ENCODE data around the gene IL23R. TPM values are rescaled to one million over a fixed set of nuclear protein-coding genes. Genes with fewer than 3 reads are reported as not detected.

The IL23R gene
- total RNA-seq (not detected in 2 replicates), polyA plus RNA-seq (not detected in 2 replicates), polyA minus RNA-seq (not detected in 2 replicates), Bru-seq, nascent RNA (percentile 5 among the genes with signal in this experiment), BruChase-seq, experiment 1, labeled RNA remaining after a 6-hour chase (not detected), BruChase-seq, experiment 2, labeled RNA remaining after a 2-hour chase (percentile 4 among the genes with signal in this experiment)
- not detected in 2 replicates for polyA plus RNA-seq (2011; cell fraction: cytosol; rRNA removed)
- not detected in 2 replicates for polyA plus RNA-seq (2011; cell fraction: nucleus; rRNA removed)
- not detected in 2 replicates for polyA plus RNA-seq (2012)
- polyA minus RNA-seq (2011; cell fraction: cytosol; rRNA and poly(A)+ RNA removed) = not detected
- not detected in 2 replicates for polyA minus RNA-seq (2011; cell fraction: nucleus; rRNA and poly(A)+ RNA removed)
- long read RNA-seq = 0 reads

GRCh38 chr1:67166196-67166595, at the start of gene IL23R:
IL23R (plus strand) TSS chr1:67166454; CDS start chr1:67168121, 1,667 bp downstream.
- Histone ChIP-seq H2AFZ (ENCODE audit: low read depth, low read length) (no peak within 1 kb of the TSS), H3K4me1 (ENCODE audit: control insufficient read depth, extremely low read depth, insufficient read depth, low read length) (no peaks in the 10 kb centered on the region), H3K4me3 (replicated peaks in 1 of 3; ENCODE audit: insufficient read depth in 1 of 3, low read depth in 1 of 3, low read length in 3 of 3) (no peak within 1 kb of the TSS), H3K79me2 (ENCODE audit: control insufficient read depth, insufficient read depth, low read length) (no peaks in the 10 kb centered on the region), H4K20me1 (replicated peaks; ENCODE audit: control insufficient read depth, extremely low read depth, insufficient read depth, low read length) (no peaks in the 10 kb centered on the region), H3K36me3 (ENCODE audit: control insufficient read depth in 2 of 2, extremely low read depth in 1 of 2, insufficient read depth in 2 of 2, low read length in 2 of 2) (no peaks in the 10 kb centered on the region), H3K4me2 (ENCODE audit: insufficient read depth, low read length) (no peak within 1 kb of the TSS), H3K27ac (ENCODE audit: insufficient read depth, low read depth, low read length) (no peak within 1 kb of the TSS), H3K9ac (replicated peaks; ENCODE audit: extremely low read depth, insufficient read depth, low read length) (no peak within 1 kb of the TSS), H3K9me1 (replicated peaks; ENCODE audit: control insufficient read depth, extremely low read depth, insufficient read depth, low read length) (no peaks in the 10 kb centered on the region), H3K27me3 (ENCODE audit: control insufficient read depth in 2 of 2, insufficient read depth in 2 of 2, low read length in 2 of 2) (peaks cover 2 to 5% of the 10 kb centered on the region in 2 experiments), H3K9me3 (replicated peaks; ENCODE audit: control insufficient read depth, insufficient read depth, low read length) (no peaks in the 10 kb centered on the region)
- DNase-seq (ENCODE audit: low read depth, low spot score) (no peak), FAIRE-seq (no peak)
- intact Hi-C loops (cut with micrococcal nuclease) (no loop called here), dilution Hi-C loops (cut with MboI; ENCODE audit: extremely low pct_ligation_motif_present, low sequenced_read_pairs) (no loop called here)
- no TSS peak for BruUV-seq (replicated peaks)
- no peak for TF ChIP-seq MYC (IDR thresholded peaks at IDR 0.05; ENCODE audit: low read depth, low read length)
- no peak for TF ChIP-seq FOS (IDR thresholded peaks at IDR 0.05; ENCODE audit: borderline replicate concordance, insufficient read depth, low read length)
- no peak for TF ChIP-seq EZH2 (IDR thresholded peaks at IDR 0.05; ENCODE audit: borderline replicate concordance, low read depth, low read length, severe bottlenecking)
- no peak for TF ChIP-seq POLR2AphosphoS5 (IDR thresholded peaks at IDR 0.05; ENCODE audit: insufficient read depth, low read depth, low read length)
- TF ChIP-seq MAX (IDR thresholded peaks at IDR 0.05; ENCODE audit: insufficient read depth, insufficient read length) = no peak
- ChIA-PET POLR2A (no interaction called here), CTCF (interaction anchor here (1.3 kb wide), 1 partner anchor 170 kb away, joined by 3 read pairs; no protein-coding TSS in a partner anchor)

- Histone ChIP-seq H3K36me3 (ENCODE audit: control insufficient read depth in 2 of 2, extremely low read depth in 1 of 2, insufficient read depth in 2 of 2, low read length in 2 of 2) (no peaks in the 10 kb centered on the region), H3K9me1 (replicated peaks; ENCODE audit: control insufficient read depth, extremely low read depth, insufficient read depth, low read length) (no peaks in the 10 kb centered on the region), H3K9me3 (replicated peaks; ENCODE audit: control insufficient read depth, insufficient read depth, low read length) (no peaks in the 10 kb centered on the region), H2AFZ (ENCODE audit: low read depth, low read length) (no peak overlapping the region), H3K4me1 (ENCODE audit: control insufficient read depth, extremely low read depth, insufficient read depth, low read length) (no peaks in the 10 kb centered on the region), H3K27me3 (ENCODE audit: control insufficient read depth in 2 of 2, insufficient read depth in 2 of 2, low read length in 2 of 2) (peaks cover 3 to 4% of the 10 kb centered on the region in 2 experiments), H4K20me1 (replicated peaks; ENCODE audit: control insufficient read depth, extremely low read depth, insufficient read depth, low read length) (no peaks in the 10 kb centered on the region), H3K27ac (ENCODE audit: insufficient read depth, low read depth, low read length) (no peak overlapping the region), H3K4me3 (replicated peaks in 1 of 3; ENCODE audit: insufficient read depth in 1 of 3, low read depth in 1 of 3, low read length in 3 of 3) (no peak overlapping the region), H3K4me2 (ENCODE audit: insufficient read depth, low read length) (no peak overlapping the region), H3K79me2 (ENCODE audit: control insufficient read depth, insufficient read depth, low read length) (no peaks in the 10 kb centered on the region), H3K9ac (replicated peaks; ENCODE audit: extremely low read depth, insufficient read depth, low read length) (no peak overlapping the region)
- CTCF ChIA-PET = interaction anchor here (1.5 kb wide), 1 partner anchor 31 kb away, joined by 4 read pairs; no protein-coding TSS in a partner anchor
- intact Hi-C loops (cut with micrococcal nuclease) = no loop called here
- FAIRE-seq (no peak), DNase-seq (ENCODE audit: low read depth, low spot score) (no peak)
- no peak for TF ChIP-seq MAX (IDR thresholded peaks at IDR 0.05; ENCODE audit: insufficient read depth, insufficient read length)
- no peak for TF ChIP-seq CTCF (IDR thresholded peaks at IDR 0.05; ENCODE audit: extremely low read depth in 1 of 2, insufficient read depth in 1 of 2, low read depth in 1 of 2, low read length in 2 of 2)
- TF ChIP-seq EZH2 (IDR thresholded peaks at IDR 0.05; ENCODE audit: borderline replicate concordance, low read depth, low read length, severe bottlenecking) = no peak
- no peak for TF ChIP-seq JUN (IDR thresholded peaks at IDR 0.05; ENCODE audit: borderline replicate concordance, insufficient read depth, insufficient read length, low read depth)
- TF ChIP-seq FOS (IDR thresholded peaks at IDR 0.05; ENCODE audit: borderline replicate concordance, insufficient read depth, low read length) = no peak
- no peak for TF ChIP-seq POLR2AphosphoS5 (IDR thresholded peaks at IDR 0.05; ENCODE audit: insufficient read depth, low read depth, low read length)
- TF ChIP-seq GATA2 (IDR thresholded peaks at IDR 0.05; ENCODE audit: insufficient read depth, insufficient read length, low read depth, low read length) = no peak
- TF ChIP-seq MYC (IDR thresholded peaks at IDR 0.05; ENCODE audit: low read depth, low read length) = no peak
- TF ChIP-seq POLR2A (IDR thresholded peaks at IDR 0.05; ENCODE audit: low read depth, low read length) = no peak
- dilution Hi-C loops (cut with MboI; ENCODE audit: extremely low pct_ligation_motif_present, low sequenced_read_pairs) = no loop called here
- BruUV-seq (replicated peaks) = no TSS peak
- POLR2A ChIA-PET = no interaction called here
Measured at GRCh38 chr1:67118191-67118590, 48.1 kb upstream of the IL23R start.
